Panc1 (cell line): ENCODE measurements around the gene METTL24.

Source experiments
- POLR2AphosphoS5 ChIP-seq: IDR thresholded peaks from 2 replicates; pipeline ENCODE4 v1.6.1; 2012; ENCODE audit warnings: mild to moderate bottlenecking, low read depth, low read length, moderate library complexity
- SIN3A ChIP-seq: IDR thresholded peaks from 2 replicates; pipeline ENCODE4 v1.6.1; 2012; ENCODE audit warnings: low read depth, mild to moderate bottlenecking, low read length, moderate library complexity, borderline replicate concordance; ENCODE audit not compliant: insufficient read depth
- TCF7L2 ChIP-seq: IDR thresholded peaks from 2 replicates; pipeline ENCODE4 v1.6.1; 2011; ENCODE audit warnings: mild to moderate bottlenecking, low read depth, low read length, inconsistent platforms
- TF ChIP-seq, protein P1 (sequence below): fragments of 450-650 bp; IDR thresholded peaks from 2 replicates; pipeline ENCODE4 v1.5.1; 2017; ENCODE audit warnings: mild to moderate bottlenecking
- TF ChIP-seq, protein P2 (sequence below), 2 experiments: IDR thresholded peaks; 2 replicates each; pipeline ENCODE4 v1.6.1; 2011 to 2012; ENCODE audit warnings: low read depth in 2 of 2, control low read depth in 1 of 2, low read length in 1 of 2, mild to moderate bottlenecking in 1 of 2, moderate library complexity in 1 of 2; ENCODE audit not compliant: insufficient read depth in 1 of 2

GRCh38 chr6:110369066-110369465, 10.9 kb upstream of the METTL24 start:
- TF ChIP-seq, protein P1, sequence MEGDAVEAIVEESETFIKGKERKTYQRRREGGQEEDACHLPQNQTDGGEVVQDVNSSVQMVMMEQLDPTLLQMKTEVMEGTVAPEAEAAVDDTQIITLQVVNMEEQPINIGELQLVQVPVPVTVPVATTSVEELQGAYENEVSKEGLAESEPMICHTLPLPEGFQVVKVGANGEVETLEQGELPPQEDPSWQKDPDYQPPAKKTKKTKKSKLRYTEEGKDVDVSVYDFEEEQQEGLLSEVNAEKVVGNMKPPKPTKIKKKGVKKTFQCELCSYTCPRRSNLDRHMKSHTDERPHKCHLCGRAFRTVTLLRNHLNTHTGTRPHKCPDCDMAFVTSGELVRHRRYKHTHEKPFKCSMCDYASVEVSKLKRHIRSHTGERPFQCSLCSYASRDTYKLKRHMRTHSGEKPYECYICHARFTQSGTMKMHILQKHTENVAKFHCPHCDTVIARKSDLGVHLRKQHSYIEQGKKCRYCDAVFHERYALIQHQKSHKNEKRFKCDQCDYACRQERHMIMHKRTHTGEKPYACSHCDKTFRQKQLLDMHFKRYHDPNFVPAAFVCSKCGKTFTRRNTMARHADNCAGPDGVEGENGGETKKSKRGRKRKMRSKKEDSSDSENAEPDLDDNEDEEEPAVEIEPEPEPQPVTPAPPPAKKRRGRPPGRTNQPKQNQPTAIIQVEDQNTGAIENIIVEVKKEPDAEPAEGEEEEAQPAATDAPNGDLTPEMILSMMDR = no peak
- TF ChIP-seq, protein P2, sequence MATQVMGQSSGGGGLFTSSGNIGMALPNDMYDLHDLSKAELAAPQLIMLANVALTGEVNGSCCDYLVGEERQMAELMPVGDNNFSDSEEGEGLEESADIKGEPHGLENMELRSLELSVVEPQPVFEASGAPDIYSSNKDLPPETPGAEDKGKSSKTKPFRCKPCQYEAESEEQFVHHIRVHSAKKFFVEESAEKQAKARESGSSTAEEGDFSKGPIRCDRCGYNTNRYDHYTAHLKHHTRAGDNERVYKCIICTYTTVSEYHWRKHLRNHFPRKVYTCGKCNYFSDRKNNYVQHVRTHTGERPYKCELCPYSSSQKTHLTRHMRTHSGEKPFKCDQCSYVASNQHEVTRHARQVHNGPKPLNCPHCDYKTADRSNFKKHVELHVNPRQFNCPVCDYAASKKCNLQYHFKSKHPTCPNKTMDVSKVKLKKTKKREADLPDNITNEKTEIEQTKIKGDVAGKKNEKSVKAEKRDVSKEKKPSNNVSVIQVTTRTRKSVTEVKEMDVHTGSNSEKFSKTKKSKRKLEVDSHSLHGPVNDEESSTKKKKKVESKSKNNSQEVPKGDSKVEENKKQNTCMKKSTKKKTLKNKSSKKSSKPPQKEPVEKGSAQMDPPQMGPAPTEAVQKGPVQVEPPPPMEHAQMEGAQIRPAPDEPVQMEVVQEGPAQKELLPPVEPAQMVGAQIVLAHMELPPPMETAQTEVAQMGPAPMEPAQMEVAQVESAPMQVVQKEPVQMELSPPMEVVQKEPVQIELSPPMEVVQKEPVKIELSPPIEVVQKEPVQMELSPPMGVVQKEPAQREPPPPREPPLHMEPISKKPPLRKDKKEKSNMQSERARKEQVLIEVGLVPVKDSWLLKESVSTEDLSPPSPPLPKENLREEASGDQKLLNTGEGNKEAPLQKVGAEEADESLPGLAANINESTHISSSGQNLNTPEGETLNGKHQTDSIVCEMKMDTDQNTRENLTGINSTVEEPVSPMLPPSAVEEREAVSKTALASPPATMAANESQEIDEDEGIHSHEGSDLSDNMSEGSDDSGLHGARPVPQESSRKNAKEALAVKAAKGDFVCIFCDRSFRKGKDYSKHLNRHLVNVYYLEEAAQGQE (IDR thresholded peaks at IDR 0.05; ENCODE audit: insufficient read depth in 1 of 2, low read depth in 2 of 2, low read length in 1 of 2) = no peak
- TF ChIP-seq POLR2AphosphoS5 = no peak
- TF ChIP-seq TCF7L2 = no peak
- TF ChIP-seq SIN3A = no peak
